ENCODE measurements around the gene KCNQ5.

The KCNQ5 gene

DNA sequence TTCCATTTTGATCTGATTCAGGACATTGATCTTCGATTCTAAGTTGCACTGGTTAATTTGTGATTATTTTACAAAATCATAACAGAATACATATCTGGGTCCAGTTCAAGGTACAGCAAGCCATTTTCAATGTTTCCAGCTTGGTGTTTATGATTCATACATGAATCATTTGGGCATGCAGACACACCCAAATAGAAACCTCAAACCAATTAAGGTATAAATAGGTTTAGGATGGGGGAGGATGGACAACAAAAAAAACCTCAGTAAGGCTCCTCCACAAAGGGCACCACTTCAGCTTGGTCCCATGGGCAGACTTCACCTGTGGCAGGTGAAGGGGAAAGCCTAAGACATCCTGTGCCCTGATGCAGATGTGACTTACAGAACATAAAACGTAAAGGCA, 410.7 kb downstream of the KCNQ5 start:
- H3K4me3 ChIP-seq (ENCODE audit: low read depth, low read length): no peak overlapping the region
- TF ChIP-seq, protein P1, sequence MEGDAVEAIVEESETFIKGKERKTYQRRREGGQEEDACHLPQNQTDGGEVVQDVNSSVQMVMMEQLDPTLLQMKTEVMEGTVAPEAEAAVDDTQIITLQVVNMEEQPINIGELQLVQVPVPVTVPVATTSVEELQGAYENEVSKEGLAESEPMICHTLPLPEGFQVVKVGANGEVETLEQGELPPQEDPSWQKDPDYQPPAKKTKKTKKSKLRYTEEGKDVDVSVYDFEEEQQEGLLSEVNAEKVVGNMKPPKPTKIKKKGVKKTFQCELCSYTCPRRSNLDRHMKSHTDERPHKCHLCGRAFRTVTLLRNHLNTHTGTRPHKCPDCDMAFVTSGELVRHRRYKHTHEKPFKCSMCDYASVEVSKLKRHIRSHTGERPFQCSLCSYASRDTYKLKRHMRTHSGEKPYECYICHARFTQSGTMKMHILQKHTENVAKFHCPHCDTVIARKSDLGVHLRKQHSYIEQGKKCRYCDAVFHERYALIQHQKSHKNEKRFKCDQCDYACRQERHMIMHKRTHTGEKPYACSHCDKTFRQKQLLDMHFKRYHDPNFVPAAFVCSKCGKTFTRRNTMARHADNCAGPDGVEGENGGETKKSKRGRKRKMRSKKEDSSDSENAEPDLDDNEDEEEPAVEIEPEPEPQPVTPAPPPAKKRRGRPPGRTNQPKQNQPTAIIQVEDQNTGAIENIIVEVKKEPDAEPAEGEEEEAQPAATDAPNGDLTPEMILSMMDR (IDR thresholded peaks at IDR 0.05; ENCODE audit: low read depth, low read length): no peak

DNA sequence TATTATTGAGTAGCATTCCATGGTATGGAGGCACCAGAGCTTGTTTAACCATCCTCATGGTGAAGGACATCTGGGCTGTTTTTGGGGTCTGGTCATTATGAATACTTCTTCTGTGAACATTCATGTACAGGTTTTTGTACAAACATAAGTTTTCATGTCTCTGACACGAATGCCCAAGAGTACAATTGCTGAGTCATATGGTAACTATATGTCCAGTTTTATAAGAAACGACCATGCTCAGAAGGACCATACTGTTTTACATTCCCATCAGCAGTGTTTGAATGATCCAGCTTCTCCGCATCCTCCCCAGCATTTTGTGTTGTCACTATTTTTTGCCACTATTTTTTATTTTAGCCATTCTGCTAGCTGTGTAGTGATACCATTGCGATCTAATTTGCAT, 414.8 kb downstream of the KCNQ5 start:
- TF ChIP-seq, protein P1 (IDR thresholded peaks at IDR 0.05; ENCODE audit: low read depth, low read length): no peak
- no peak overlapping the region for H3K4me3 ChIP-seq (ENCODE audit: low read depth, low read length)

GRCh38 chr6:73041051-73041450, 419.2 kb downstream of the KCNQ5 start:
- no peak overlapping the region for H3K4me3 ChIP-seq (ENCODE audit: low read depth, low read length)
- TF ChIP-seq, protein P1 (IDR thresholded peaks at IDR 0.05; ENCODE audit: low read depth, low read length): no peak

DNA sequence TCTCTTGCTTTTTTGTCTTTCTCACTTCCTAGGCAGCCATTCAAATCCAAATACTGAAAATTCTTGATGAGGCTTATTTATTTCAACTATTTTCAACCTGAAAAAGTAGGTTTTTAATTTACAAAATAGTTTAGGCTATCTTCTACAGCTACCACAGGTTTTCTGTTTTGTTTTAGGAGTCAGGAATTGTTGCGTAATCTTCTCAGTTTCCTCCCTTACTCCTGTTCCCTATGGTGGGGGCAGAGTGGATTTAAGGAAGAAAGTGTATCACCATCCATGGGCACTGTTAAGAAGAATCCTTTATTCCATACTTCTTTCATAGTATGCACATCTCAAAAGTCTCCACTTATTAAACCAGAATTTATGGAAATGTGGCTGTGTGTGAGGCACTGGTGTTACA, 421.0 kb downstream of the KCNQ5 start:
- no peak overlapping the region for H3K4me3 ChIP-seq (ENCODE audit: low read depth, low read length)
- TF ChIP-seq, protein P1 (IDR thresholded peaks at IDR 0.05; ENCODE audit: low read depth, low read length): no peak

DNA sequence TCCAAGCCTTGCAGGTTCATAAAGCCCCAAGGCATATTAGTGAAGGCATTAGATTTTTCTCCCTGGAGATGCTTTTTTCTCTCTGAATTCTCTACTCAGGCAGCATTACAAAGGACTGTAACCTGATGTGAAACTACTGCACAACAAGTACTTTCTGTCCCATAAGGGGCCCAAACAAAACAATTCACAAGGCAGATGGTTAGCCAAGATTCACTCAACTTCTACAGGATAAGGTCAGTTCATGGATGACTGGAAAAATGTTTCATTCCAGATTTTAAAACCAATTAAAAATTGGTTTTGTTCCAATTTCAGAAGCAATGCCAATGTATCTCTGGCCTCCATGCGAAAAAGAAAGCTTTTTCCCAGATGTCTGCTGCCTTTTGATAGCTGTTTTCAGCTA, 421.6 kb downstream of the KCNQ5 start:
- no peak overlapping the region for H3K4me3 ChIP-seq (ENCODE audit: low read depth, low read length)
- TF ChIP-seq, protein P1 (IDR thresholded peaks at IDR 0.05; ENCODE audit: low read depth, low read length): no peak

DNA sequence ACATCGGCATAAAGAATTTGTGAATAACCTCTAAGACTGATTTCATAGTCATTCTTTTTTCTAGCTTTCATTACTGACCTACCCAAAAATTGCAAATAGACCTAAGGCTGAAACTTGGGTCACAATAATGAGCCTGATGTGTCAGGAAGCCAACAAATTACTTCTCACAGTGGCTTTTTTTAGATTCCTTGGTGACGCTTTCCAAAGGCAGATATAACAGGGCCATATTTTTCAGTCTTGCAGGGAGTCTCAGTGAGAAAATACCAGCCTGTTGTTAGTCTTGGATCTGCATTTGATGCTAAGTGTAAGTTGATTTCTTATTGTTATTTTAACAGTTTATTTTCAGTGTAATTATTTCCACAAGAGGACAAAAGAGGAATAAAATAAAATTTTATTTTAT, 423.7 kb downstream of the KCNQ5 start:
- TF ChIP-seq, protein P1 (IDR thresholded peaks at IDR 0.05; ENCODE audit: low read depth, low read length): no peak
- H3K4me3 ChIP-seq (ENCODE audit: low read depth, low read length): no peak overlapping the region

GRCh38 chr6:73047801-73048200, 425.9 kb downstream of the KCNQ5 start:
- H3K4me3 ChIP-seq (ENCODE audit: low read depth, low read length): no peak overlapping the region
- TF ChIP-seq, protein P1 (IDR thresholded peaks at IDR 0.05; ENCODE audit: low read depth, low read length): no peak
